GM20431 (cell line): ENCODE measurements around the gene ASB13.

Source experiments
- in situ Hi-C: fragments of 300-500 bp; cut with MseI, MboI; formaldehyde crosslinking; loops from one replicate; pipeline ENCODE4 v1.15.0; 2020; ENCODE audit warnings: low sequenced_read_pairs; ENCODE audit not compliant: unreplicated experiment

Gene ASB13

DNA sequence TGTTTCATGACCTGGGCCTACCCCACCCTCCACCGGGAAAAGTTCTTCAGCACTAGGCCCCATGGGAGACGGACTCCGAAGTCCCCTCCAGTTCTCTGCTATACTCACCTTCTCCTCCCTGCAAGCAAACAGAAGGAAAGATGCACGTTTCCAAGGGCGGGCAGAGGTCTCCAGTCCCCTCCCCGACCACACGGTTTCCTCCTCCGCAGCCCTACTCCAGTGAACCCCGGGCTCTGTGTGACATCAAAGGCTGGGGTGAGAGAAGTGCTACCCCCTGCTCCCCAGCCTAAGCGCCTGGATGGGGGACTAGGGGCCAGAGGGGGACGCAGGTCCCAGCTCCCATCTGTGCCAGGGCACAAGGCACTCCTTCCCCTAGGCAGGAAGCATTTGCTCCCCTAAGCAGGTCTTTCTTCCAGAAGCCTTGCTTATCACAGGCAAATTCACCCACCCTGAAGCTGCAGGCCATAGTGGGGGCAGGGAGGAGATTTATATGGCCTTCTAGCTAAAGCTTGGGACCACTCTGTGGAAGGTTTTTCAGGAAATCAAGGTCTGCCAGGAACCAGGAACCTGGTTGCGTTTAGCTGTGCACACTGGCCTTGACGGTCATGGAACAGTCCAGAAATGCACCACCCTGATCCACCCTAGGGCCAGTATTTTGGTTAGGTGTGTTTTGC is 52.8 kb downstream of the ASB13 start:
- in situ Hi-C loops = no loop called here

GRCh38 chr10:5611899-5612680 is 54.3 kb downstream of the ASB13 start:
- in situ Hi-C loops = no loop called here

DNA sequence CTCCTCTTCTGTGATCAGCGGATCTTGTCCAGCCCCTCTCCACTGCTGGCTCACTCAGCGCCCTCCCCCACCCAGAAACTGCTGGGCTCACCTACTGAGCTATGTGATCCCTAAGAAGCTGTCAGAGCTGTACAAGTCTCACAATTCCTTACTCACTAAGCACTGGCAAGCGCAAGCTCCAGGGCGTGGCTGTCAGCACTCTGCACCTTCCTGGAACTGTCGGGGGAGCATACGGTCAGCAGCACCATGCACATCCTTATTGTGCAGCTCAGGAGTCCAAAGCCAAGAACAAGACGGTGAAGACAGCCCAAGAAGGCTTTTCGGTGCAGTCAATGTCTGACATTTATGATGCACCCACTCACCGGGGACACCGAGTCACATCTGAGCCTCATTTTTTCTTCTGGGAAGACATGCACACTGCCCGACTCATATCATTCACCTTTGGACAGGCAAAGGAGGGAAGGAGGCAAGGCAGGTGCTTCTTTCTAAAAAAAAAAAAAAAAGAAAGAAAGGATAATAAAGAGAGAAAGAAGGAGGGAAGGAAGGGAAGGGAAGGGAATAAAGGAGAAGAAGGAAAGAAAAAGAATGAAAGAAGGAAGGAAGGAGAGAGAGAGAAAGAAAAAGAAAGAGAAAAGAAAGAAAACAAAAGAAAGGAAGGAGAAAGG is 56.3 kb downstream of the ASB13 start:
- in situ Hi-C loops = no loop called here

- in situ Hi-C loops = no loop called here
These were observed 57.7 kb downstream of the ASB13 start for GRCh38 chr10:5608608-5609220.

GRCh38 chr10:5607594-5607993 is 58.8 kb downstream of the ASB13 start:
- in situ Hi-C loops = no loop called here

GRCh38 chr10:5606864-5607263 is 59.5 kb downstream of the ASB13 start:
- in situ Hi-C loops = no loop called here

DNA sequence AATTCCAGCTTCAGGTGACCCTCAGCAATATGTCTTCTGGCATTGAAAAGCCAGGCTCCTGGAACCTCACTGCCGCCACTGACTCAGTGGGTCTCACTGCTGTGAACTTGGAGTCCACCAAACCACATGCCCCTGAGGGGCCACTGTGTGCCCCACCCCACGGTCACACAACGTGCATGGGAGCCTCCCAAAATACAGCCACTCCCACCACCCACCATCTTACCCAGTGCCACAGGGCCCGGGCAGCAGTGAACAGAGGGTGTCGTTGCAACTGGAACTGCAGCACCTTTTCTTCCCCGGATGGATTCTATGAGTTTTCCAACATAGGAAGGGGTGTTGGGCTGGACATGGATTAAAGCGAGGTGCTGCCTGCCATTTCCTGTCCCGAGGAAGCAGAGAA is 60.1 kb downstream of the ASB13 start:
- in situ Hi-C loops = no loop called here

- in situ Hi-C loops = no loop called here
These were observed 61.4 kb downstream of the ASB13 start for GRCh38 chr10:5604961-5605360.

- in situ Hi-C loops = no loop called here
These were observed 62.0 kb downstream of the ASB13 start for GRCh38 chr10:5604236-5604925.

GRCh38 chr10:5603848-5604170 is 62.6 kb downstream of the ASB13 start:
- in situ Hi-C loops = no loop called here

DNA sequence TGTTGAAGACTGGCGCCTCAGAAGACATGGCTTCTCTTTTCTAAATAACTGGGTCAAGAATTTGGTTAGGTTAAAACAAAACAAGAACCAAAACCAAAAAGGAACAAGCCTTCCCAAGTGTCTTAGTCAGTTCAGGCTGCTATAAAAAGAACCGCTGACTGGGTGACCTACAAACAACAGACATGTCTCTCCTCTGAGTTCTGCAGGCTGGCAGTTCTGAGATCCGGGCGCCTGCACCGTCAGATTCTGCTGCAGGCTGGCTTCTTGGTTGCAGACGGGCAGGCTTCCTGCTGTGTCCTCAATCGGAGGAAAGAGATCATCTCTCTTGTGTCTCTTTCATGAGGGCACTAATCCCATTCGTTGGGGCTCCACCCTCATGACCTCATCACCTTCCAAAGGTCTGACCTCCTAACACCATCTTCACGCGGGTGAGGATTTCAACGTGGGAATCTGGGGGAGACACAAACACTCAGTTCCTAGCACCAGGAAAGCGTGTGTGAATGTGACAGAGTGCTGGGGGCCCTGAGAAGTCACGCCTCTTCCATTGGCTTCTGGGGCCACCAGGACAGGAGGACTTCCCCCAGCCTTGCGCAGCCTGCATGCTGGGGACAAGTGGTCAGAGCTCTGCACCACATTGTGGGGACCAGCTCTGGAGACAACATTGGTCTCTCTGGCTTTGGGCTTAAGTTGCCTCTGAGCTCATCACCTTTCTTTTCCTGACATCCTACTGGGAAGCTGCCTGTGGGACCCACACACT is 63.1 kb downstream of the ASB13 start:
- in situ Hi-C loops = no loop called here

DNA sequence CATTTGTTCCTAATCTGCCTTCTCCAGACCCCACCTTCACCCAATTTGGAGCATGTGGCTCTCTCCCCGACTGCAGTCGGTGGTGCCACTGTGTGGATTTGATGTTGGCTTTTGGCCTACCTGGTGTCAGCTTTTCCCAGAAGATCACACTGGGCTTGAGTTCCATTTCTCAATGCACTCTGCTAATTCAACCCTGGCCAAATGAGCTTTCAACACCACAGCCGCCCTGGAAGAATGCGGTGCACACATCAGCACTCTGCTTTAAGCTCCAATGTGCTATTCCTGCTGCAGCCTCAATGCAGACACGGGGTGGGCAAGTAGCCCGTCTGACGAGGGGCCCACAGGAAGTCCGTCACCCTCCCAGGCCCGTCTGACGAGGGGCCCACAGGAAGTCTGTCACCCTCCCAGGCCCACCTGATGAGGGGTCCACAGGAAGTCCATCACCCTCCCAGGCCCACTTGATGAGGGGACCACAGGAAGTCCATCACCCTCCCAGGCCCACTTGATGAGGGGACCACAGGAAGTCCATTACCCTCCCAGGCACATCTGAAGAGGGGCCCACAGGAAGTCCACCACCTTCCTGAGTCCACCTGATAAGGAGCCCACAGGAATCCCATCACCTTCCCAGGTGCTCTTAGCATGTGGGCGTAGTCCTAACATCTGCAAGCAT is 64.4 kb downstream of the ASB13 start:
- in situ Hi-C loops = no loop called here

- in situ Hi-C loops = no loop called here
These were observed 65.5 kb downstream of the ASB13 start for GRCh38 chr10:5600908-5601307.

- in situ Hi-C loops = no loop called here
These were observed 66.5 kb downstream of the ASB13 start for GRCh38 chr10:5599613-5600520.

DNA sequence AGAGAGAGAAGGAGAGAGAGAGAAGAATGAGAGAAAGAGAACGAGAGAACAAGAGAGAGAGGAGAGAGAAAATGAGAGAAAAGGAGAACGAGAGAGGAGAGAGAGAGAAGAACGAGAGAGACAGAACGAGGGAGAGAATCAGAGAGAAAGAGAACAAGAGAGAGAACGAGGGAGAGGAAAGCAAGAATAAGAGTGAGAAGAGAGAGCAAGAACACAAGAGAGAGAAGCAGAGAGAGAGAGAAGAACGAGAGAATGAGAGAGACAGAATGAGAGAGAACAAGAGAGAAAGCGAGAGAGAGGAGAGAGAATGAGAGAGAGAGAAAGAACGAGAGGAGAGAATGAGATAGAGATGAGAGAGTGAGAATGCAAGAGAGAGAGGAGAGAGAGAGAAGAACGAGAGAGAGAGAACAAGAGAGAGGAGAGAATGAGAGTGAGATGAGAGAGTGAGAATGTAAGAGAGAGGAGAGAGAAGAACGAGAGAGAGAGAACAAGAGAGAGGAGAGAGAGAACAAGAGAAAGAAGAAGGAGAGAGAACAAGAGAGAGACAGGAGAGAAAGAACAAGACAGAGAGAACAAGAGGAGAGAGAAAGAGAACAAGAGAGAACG is 68.2 kb downstream of the ASB13 start:
- in situ Hi-C loops = no loop called here

- in situ Hi-C loops = no loop called here
These were observed 69.6 kb downstream of the ASB13 start for GRCh38 chr10:5596611-5597341.

- in situ Hi-C loops = no loop called here
These were observed 70.4 kb downstream of the ASB13 start for GRCh38 chr10:5595994-5596471.
